Prostate gland (tissue), 2 donors: ENCODE data around the gene ITPRIP. TPM values are rescaled to one million over a fixed set of nuclear protein-coding genes. Genes with fewer than 3 reads are reported as not detected.

Experiments used
- DNase-seq: peaks from one replicate; pipeline ENCODE4 v3.0.0-alpha.2; 2019; ENCODE audit warnings: low spot score
- H3K27ac ChIP-seq, 2 donors: fragments of 200-600 bp; sonication (generic); 2 replicates each; pipeline ENCODE4 v1.5.1; 2017 to 2019
- H3K27me3 ChIP-seq: fragments of 200-600 bp; sonication (generic); replicated peaks from 2 replicates; pipeline ENCODE4 v1.5.1; 2019; ENCODE audit not compliant: insufficient read depth
- H3K36me3 ChIP-seq, 2 donors: fragments of 200-600 bp; sonication (generic); 1 replicate in 1 of 2; 2 replicates in 1 of 2; pipeline versions ENCODE4 v1.5.1 to v1.8.1; 2017 to 2019
- H3K4me1 ChIP-seq: fragments of 200-600 bp; sonication (generic); replicated peaks from 2 replicates; pipeline ENCODE4 v1.5.1; 2019
- H3K4me3 ChIP-seq, 2 donors: fragments of 200-600 bp; sonication (generic); 2 replicates each; pipeline ENCODE4 v1.5.1; 2017 to 2019
- H3K9me3 ChIP-seq: fragments of 200-600 bp; sonication (generic); 2 replicates; pipeline ENCODE4 v1.5.1; 2017
- CTCF ChIP-seq, 4 experiments: fragments of 200-600 bp in 2 of 4; fragments of 450-650 bp in 2 of 4; sonication (generic) in 2 of 4; IDR thresholded peaks; 1 replicate in 3 of 4; 2 replicates in 1 of 4; pipeline ENCODE4 v1.5.1; 2016 to 2019; ENCODE audit warnings: antibody characterized with exemption in 4 of 4, mild to moderate bottlenecking in 2 of 4, moderate library complexity in 2 of 4
- POLR2A ChIP-seq: fragments of 450-650 bp; IDR thresholded peaks from one replicate; pipeline ENCODE4 v1.6.1; 2016; ENCODE audit warnings: antibody characterized with exemption, mild to moderate bottlenecking
- POLR2AphosphoS5 ChIP-seq: sonication (generic); formaldehyde crosslinking; IDR thresholded peaks from one replicate; pipeline ENCODE4 v1.6.1; 2017; ENCODE audit warnings: antibody characterized with exemption
- WGBS: methylation state at CpG from one replicate; pipeline ENCODE4 v1.1.5; 2018; 5-methylcytosine and 5-hydroxymethylcytosine counted together
- intact Hi-C: fragments of 100-400 bp; cut with DNase I; formaldehyde crosslinking; loops from one replicate; pipeline ENCODE4 v1.14.2; 2022
- total RNA-seq, 2 donors: library from RNA; depleted of rRNA; stranded (reverse); fragments of >200 nt; gene quantifications; one replicate each; pipeline ENCODE4 v1.1.0, GENCODE V29; 2016

Gene ITPRIP
- total RNA-seq, 2 donors from 2014 or later, result 12.5 to 35.8 TPM

GRCh38 chr10:104330168-104331110, 7.8 kb downstream of the ITPRIP start:
- intact Hi-C loops, result no loop called here
- Histone ChIP-seq H3K4me1 (peaks cover 48% of the 10 kb centered on the region), H3K27ac (peak overlapping the region; percentile 83 to 96), H3K4me3 (no peak overlapping the region), H3K9me3 (no peaks in the 10 kb centered on the region), H3K36me3 (no peaks in the 10 kb centered on the region), H3K27me3 (no peaks in the 10 kb centered on the region)
- DNase-seq, result no peak
- WGBS, result 11% methylated on average over 8 of the region's 8 CpGs
- TF ChIP-seq CTCF (IDR thresholded peaks at IDR 0.05), result no peak
- TF ChIP-seq POLR2A, result no peak
- peak; percentile 62 for TF ChIP-seq POLR2AphosphoS5

- intact Hi-C loops, result no loop called here
Observed at GRCh38 chr10:104329735-104330134, 8.5 kb downstream of the ITPRIP start.

GRCh38 chr10:104328896-104329710, 9.2 kb downstream of the ITPRIP start:
- peak; percentile 79 for DNase-seq
- peak; percentile 63 for TF ChIP-seq POLR2AphosphoS5
- peak; percentile 25 for TF ChIP-seq POLR2A
- TF ChIP-seq CTCF (IDR thresholded peaks at IDR 0.05), result no peak
- WGBS, result 10% methylated on average over 15 of the region's 15 CpGs
- peak overlapping the region; percentile 83 to 96 for H3K27ac ChIP-seq
- intact Hi-C loops, result no loop called here
- H3K27me3 ChIP-seq, result no peaks in the 10 kb centered on the region
- peak overlapping the region in 1 of 2 donors; percentile 5 for H3K4me3 ChIP-seq
- no peaks in the 10 kb centered on the region for H3K36me3 ChIP-seq
- peaks cover 48% of the 10 kb centered on the region for H3K4me1 ChIP-seq
- no peaks in the 10 kb centered on the region for H3K9me3 ChIP-seq

More at GRCh38 chr10:104329735-104330134, 8.5 kb downstream of the ITPRIP start:
- H3K36me3 ChIP-seq, result no peaks in the 10 kb centered on the region
- TF ChIP-seq POLR2AphosphoS5 (no peak), POLR2A (no peak), CTCF (IDR thresholded peaks at IDR 0.05) (no peak)
- no peak overlapping the region for H3K4me3 ChIP-seq
- no peak for DNase-seq
- H3K27me3 ChIP-seq, result no peaks in the 10 kb centered on the region
- peaks cover 48% of the 10 kb centered on the region for H3K4me1 ChIP-seq
- H3K9me3 ChIP-seq, result no peaks in the 10 kb centered on the region
- 23% methylated on average over 3 of the region's 3 CpGs for WGBS
- peak overlapping the region; percentile 83 to 96 for H3K27ac ChIP-seq

DNA sequence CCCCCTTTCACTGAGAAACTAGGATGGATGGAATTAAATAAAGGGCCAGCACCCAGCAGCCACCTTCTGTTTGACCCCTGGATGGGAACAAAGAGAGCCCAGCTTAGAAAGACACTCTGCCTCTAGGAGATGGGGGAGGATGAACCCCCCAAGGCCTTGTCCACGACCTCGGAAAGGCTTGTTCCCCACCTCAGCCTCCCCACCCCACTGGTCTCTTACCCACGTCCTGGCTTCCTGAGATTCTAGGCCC, 9.7 kb downstream of the ITPRIP start:
- intact Hi-C loops, result no loop called here
- H3K36me3 ChIP-seq, result no peaks in the 10 kb centered on the region
- no peak for DNase-seq
- H3K27ac ChIP-seq, result peak overlapping the region; percentile 83 to 96
- no peaks in the 10 kb centered on the region for H3K9me3 ChIP-seq
- H3K4me1 ChIP-seq, result peaks cover 48% of the 10 kb centered on the region
- H3K27me3 ChIP-seq, result no peaks in the 10 kb centered on the region
- peak overlapping the region in 1 of 2 donors; percentile 5 for H3K4me3 ChIP-seq
- WGBS, result 0% methylated on average over 3 of the region's 3 CpGs
- TF ChIP-seq POLR2A, result no peak
- no peak for TF ChIP-seq POLR2AphosphoS5
- no peak for TF ChIP-seq CTCF (IDR thresholded peaks at IDR 0.05)
